HEK293 (cell line): Measurements from ENCODE around the gene DDX56.

Experiments
- CTCF ChIA-PET: fragments of 350-600 bp; formaldehyde crosslinking; extraction: SDS; loops from one replicate; lab custom pipeline; 2021; ENCODE audit warnings: antibody characterized with exemption; lab: Yijun Ruan, JAX
- POLR2A ChIA-PET: fragments of 300-600 bp; formaldehyde crosslinking; extraction: SDS; loops from one replicate; lab custom pipeline; 2020; ENCODE audit warnings: antibody characterized with exemption, inconsistent platforms; lab: Yijun Ruan, JAX
- H3K27ac ChIP-seq: fragments of 200-500 bp; sonication (Bioruptor generic); 2 replicates; pipeline ENCODE4 v1.5.1; 2014; ENCODE audit warnings: low read depth, low read length, control low read depth, inconsistent platforms; ENCODE audit errors: extremely low read depth
- H3K36me3 ChIP-seq, 2 experiments: fragments of 200-500 bp in 1 of 2; sonication (Bioruptor generic) in 1 of 2; 1 replicate in 1 of 2; 2 replicates in 1 of 2; pipeline ENCODE4 v1.5.1; 2014 to 2017; ENCODE audit warnings: inconsistent platforms in 2 of 2, low read length in 2 of 2; ENCODE audit not compliant: control insufficient read depth in 2 of 2, insufficient read depth in 1 of 2
- H3K4me1 ChIP-seq: fragments of 200-500 bp; sonication (Bioruptor generic); 2 replicates; pipeline ENCODE4 v1.5.1; 2014; ENCODE audit warnings: mild to moderate bottlenecking, low read length, inconsistent platforms; ENCODE audit not compliant: control insufficient read depth, insufficient read depth
- H3K4me3 ChIP-seq: 2 replicates; pipeline ENCODE4 v1.5.1; 2011; ENCODE audit warnings: low read depth, mild to moderate bottlenecking, control low read depth, low read length, moderate library complexity
- H3K9me3 ChIP-seq: fragments of 200-500 bp; sonication (Bioruptor generic); 2 replicates; pipeline ENCODE4 v1.5.1; 2014; ENCODE audit warnings: low read depth, low read length, inconsistent platforms; ENCODE audit not compliant: control insufficient read depth, insufficient read depth
- CTCF ChIP-seq: fragments of 450-650 bp; formaldehyde crosslinking; IDR thresholded peaks from 2 replicates; pipeline ENCODE4 v1.5.1; 2016; ENCODE audit warnings: missing biosample characterization, missing genetic modification characterization
- GLI2 ChIP-seq: fragments of 450-650 bp; formaldehyde crosslinking; IDR thresholded peaks from 2 replicates; pipeline ENCODE4; 2017; ENCODE audit warnings: missing biosample characterization, missing genetic modification characterization, low read depth, borderline replicate concordance
- HOXA7 ChIP-seq: sonication (generic); formaldehyde crosslinking; IDR thresholded peaks from 2 replicates; pipeline ENCODE4 v1.8.1; 2022; ENCODE audit warnings: missing genetic modification reagents, borderline replicate concordance
- PRDM1 ChIP-seq: fragments of 450-650 bp; formaldehyde crosslinking; IDR thresholded peaks from 2 replicates; pipeline ENCODE4; 2016; ENCODE audit warnings: missing biosample characterization, missing genetic modification characterization
- PRDM6 ChIP-seq: fragments of 450-650 bp; formaldehyde crosslinking; IDR thresholded peaks from 2 replicates; pipeline ENCODE4 v1.5.1; 2017; ENCODE audit warnings: missing biosample characterization, missing genetic modification characterization
- SCRT2 ChIP-seq: fragments of 450-650 bp; formaldehyde crosslinking; IDR thresholded peaks from 2 replicates; pipeline ENCODE4 v1.5.1; 2016; ENCODE audit warnings: missing biosample characterization, missing genetic modification characterization
- TRIM28 ChIP-seq: IDR thresholded peaks from 2 replicates; pipeline ENCODE4 v1.6.1; 2011; ENCODE audit warnings: low read length, control low read depth, borderline replicate concordance
- YY1 ChIP-seq: fragments of 450-650 bp; formaldehyde crosslinking; IDR thresholded peaks from 2 replicates; pipeline ENCODE4 v1.5.1; 2018; ENCODE audit warnings: missing biosample characterization, missing genetic modification characterization
- ZNF394 ChIP-seq: fragments of 450-650 bp; formaldehyde crosslinking; IDR thresholded peaks from 2 replicates; pipeline ENCODE4 v1.5.1; 2016; ENCODE audit warnings: missing biosample characterization, missing genetic modification characterization, mild to moderate bottlenecking, moderate library complexity, borderline replicate concordance
- ZNF514 ChIP-seq: fragments of 450-650 bp; formaldehyde crosslinking; IDR thresholded peaks from 2 replicates; pipeline ENCODE4 v1.5.1; 2016; ENCODE audit warnings: missing biosample characterization, missing genetic modification characterization
- ZNF548 ChIP-seq: fragments of 450-650 bp; formaldehyde crosslinking; IDR thresholded peaks from 2 replicates; pipeline ENCODE4 v1.5.1; 2016; ENCODE audit warnings: missing biosample characterization, missing genetic modification characterization
- ZNF629 ChIP-seq: fragments of 450-650 bp; formaldehyde crosslinking; IDR thresholded peaks from 2 replicates; pipeline ENCODE4 v1.5.1; 2017; ENCODE audit warnings: missing biosample characterization, missing genetic modification characterization
- ZNF658 ChIP-seq: fragments of 450-650 bp; formaldehyde crosslinking; IDR thresholded peaks from 2 replicates; pipeline ENCODE4; 2016; ENCODE audit warnings: missing biosample characterization, missing genetic modification characterization
- ZNF707 ChIP-seq: fragments of 450-650 bp; formaldehyde crosslinking; IDR thresholded peaks from 2 replicates; pipeline ENCODE4 v1.5.1; 2016; ENCODE audit warnings: missing biosample characterization, missing genetic modification characterization
- ZNF785 ChIP-seq: fragments of 450-650 bp; formaldehyde crosslinking; IDR thresholded peaks from 2 replicates; pipeline ENCODE4 v1.5.1; 2016; ENCODE audit warnings: missing biosample characterization, missing genetic modification characterization
- ZNF792 ChIP-seq: fragments of 450-650 bp; formaldehyde crosslinking; IDR thresholded peaks from 2 replicates; pipeline ENCODE4 v1.5.1; 2016; ENCODE audit warnings: missing biosample characterization, missing genetic modification characterization
- TF ChIP-seq, protein P1 (sequence below): fragments of 450-650 bp; formaldehyde crosslinking; IDR thresholded peaks from 2 replicates; pipeline ENCODE4 v1.5.1; 2016; ENCODE audit warnings: missing biosample characterization, missing genetic modification characterization, low read depth
- TF ChIP-seq, protein P2 (sequence below): fragments of 450-650 bp; formaldehyde crosslinking; IDR thresholded peaks from 2 replicates; pipeline ENCODE4 v1.5.1; 2016; ENCODE audit warnings: missing biosample characterization, missing genetic modification characterization

Gene DDX56

DNA sequence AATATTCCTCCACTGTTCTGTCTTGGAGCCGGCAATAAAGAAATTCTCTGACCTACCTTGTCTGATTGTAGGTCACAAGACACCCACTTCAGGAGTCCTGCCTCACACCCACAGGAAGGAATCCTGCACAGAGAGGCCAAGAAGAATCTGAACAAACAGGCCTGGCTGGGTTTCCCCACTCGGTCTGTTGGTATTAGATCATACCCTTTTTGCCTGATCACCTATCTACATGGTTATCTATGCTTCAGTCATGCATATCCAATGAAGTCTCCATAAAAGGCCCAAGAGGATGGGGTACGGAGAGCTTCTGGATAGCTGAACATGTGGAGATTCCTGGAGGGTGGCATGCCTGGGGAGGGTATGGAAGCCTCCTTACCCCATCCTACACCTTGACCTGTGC, 45.0 kb upstream of the DDX56 start (continued):
- no peak for TF ChIP-seq PRDM6

DNA sequence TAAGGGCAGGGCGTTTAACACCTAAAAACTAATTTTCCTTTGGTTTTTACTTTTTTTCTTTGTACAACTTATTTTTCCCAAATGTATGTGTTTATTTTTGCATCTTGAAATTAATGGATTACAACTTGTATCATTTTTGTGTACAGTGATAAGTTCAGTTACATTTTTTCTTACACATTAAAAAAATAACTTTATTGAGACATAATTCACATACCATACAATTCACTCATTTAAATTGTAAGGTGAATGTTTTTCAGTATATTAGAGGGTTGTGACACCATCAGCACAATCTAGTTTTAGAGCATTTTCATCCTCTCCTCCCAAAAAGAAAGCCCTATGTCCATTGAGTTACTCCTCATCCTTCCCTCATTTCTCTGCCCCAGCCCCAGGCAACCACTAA, 44.3 kb upstream of the DDX56 start:
- H3K36me3 ChIP-seq: no peaks in the 10 kb centered on the region; a peak in 1 of 3 replicates
- no peak overlapping the region for H3K4me3 ChIP-seq
- POLR2A ChIA-PET: no interaction called here
- CTCF ChIA-PET: no interaction called here
- peaks cover 16% of the 10 kb centered on the region; the same call in 1 of the 2 replicates for H3K4me1 ChIP-seq
- no peak overlapping the region for H3K27ac ChIP-seq
- TF ChIP-seq ZNF514: no peak
- no peak for TF ChIP-seq ZNF785 (tag by site-specific recombination)
- TF ChIP-seq ZNF792 (tag by site-specific recombination): no peak
- TF ChIP-seq CTCF: no peak
- no peak for TF ChIP-seq TRIM28
- TF ChIP-seq ZNF658: no peak
- TF ChIP-seq YY1 (tag by site-specific recombination): no peak
- no peak for TF ChIP-seq ZNF707
- TF ChIP-seq, protein P1, sequence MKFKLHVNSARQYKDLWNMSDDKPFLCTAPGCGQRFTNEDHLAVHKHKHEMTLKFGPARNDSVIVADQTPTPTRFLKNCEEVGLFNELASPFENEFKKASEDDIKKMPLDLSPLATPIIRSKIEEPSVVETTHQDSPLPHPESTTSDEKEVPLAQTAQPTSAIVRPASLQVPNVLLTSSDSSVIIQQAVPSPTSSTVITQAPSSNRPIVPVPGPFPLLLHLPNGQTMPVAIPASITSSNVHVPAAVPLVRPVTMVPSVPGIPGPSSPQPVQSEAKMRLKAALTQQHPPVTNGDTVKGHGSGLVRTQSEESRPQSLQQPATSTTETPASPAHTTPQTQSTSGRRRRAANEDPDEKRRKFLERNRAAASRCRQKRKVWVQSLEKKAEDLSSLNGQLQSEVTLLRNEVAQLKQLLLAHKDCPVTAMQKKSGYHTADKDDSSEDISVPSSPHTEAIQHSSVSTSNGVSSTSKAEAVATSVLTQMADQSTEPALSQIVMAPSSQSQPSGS (tag by site-specific recombination): no peak
- no peak for TF ChIP-seq GLI2 (tag by site-specific recombination)
- TF ChIP-seq ZNF629 (tag by site-specific recombination): no peak
- TF ChIP-seq, protein P2, sequence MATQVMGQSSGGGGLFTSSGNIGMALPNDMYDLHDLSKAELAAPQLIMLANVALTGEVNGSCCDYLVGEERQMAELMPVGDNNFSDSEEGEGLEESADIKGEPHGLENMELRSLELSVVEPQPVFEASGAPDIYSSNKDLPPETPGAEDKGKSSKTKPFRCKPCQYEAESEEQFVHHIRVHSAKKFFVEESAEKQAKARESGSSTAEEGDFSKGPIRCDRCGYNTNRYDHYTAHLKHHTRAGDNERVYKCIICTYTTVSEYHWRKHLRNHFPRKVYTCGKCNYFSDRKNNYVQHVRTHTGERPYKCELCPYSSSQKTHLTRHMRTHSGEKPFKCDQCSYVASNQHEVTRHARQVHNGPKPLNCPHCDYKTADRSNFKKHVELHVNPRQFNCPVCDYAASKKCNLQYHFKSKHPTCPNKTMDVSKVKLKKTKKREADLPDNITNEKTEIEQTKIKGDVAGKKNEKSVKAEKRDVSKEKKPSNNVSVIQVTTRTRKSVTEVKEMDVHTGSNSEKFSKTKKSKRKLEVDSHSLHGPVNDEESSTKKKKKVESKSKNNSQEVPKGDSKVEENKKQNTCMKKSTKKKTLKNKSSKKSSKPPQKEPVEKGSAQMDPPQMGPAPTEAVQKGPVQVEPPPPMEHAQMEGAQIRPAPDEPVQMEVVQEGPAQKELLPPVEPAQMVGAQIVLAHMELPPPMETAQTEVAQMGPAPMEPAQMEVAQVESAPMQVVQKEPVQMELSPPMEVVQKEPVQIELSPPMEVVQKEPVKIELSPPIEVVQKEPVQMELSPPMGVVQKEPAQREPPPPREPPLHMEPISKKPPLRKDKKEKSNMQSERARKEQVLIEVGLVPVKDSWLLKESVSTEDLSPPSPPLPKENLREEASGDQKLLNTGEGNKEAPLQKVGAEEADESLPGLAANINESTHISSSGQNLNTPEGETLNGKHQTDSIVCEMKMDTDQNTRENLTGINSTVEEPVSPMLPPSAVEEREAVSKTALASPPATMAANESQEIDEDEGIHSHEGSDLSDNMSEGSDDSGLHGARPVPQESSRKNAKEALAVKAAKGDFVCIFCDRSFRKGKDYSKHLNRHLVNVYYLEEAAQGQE (tag by site-specific recombination): no peak
- no peak for TF ChIP-seq ZNF394 (tag by site-specific recombination)
- no peak for TF ChIP-seq HOXA7
- no peaks in the 10 kb centered on the region for H3K9me3 ChIP-seq

- Histone ChIP-seq H3K9me3 (no peaks in the 10 kb centered on the region), H3K4me1 (peaks cover 16% of the 10 kb centered on the region; the same call in 1 of the 2 replicates)
- TF ChIP-seq SCRT2 (peak; percentile 55), PRDM1 (tag by site-specific recombination) (peak; percentile 25; the same call in 1 of the 2 replicates), ZNF548 (tag by site-specific recombination) (no peak), PRDM6 (0 out of 2 replicates have a peak, but pooled peaks have one; percentile 5)
- TF ChIP-seq, all 188 proteins: peak for 3
- Histone ChIP-seq H3K36me3 (no peaks in the 10 kb centered on the region; a peak in 1 of 3 replicates), H3K27ac (no peak overlapping the region), H3K4me3 (no peak overlapping the region)
- ChIA-PET CTCF (interaction anchor here (1.0 kb wide), 1 partner anchor 11 kb away, joined by 5 read pairs; the partner anchor contains the start of gene OGDH), POLR2A (no interaction called here)
Observed at GRCh38 chr7:44617225-44617890, 43.6 kb upstream of the DDX56 start.
